Measurements from ENCODE around the gene ARVCF. TPM values are rescaled to one million over a fixed set of nuclear protein-coding genes. Genes with fewer than 3 reads are reported as not detected.
A peak's percentile ranks its signal among the peaks of the same experiment; 100 is the strongest.

The ARVCF gene
- total and polyA plus RNA-seq, 7 donors = 3.6 to 28.0 (median 8.7) TPM

- Histone ChIP-seq H3K27ac (peak overlapping the region; percentile 60), H3K4me1 (peaks cover 10% of the 10 kb centered on the region), H3K27me3 (ENCODE audit: insufficient read depth in 3 of 3, low read length in 2 of 3) (no peaks in the 10 kb centered on the region), H3K4me3 (no peak overlapping the region), H3K36me3 (ENCODE audit: insufficient read depth in 1 of 2, low read depth in 1 of 2) (peaks cover 0 to under 1% of the 10 kb centered on the region in 2 donors), H3K9me3 (no peaks in the 10 kb centered on the region)
- ATAC-seq = peak in 1 of 4 donors; percentile 35
- TF ChIP-seq, protein P1, sequence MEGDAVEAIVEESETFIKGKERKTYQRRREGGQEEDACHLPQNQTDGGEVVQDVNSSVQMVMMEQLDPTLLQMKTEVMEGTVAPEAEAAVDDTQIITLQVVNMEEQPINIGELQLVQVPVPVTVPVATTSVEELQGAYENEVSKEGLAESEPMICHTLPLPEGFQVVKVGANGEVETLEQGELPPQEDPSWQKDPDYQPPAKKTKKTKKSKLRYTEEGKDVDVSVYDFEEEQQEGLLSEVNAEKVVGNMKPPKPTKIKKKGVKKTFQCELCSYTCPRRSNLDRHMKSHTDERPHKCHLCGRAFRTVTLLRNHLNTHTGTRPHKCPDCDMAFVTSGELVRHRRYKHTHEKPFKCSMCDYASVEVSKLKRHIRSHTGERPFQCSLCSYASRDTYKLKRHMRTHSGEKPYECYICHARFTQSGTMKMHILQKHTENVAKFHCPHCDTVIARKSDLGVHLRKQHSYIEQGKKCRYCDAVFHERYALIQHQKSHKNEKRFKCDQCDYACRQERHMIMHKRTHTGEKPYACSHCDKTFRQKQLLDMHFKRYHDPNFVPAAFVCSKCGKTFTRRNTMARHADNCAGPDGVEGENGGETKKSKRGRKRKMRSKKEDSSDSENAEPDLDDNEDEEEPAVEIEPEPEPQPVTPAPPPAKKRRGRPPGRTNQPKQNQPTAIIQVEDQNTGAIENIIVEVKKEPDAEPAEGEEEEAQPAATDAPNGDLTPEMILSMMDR (IDR thresholded peaks at IDR 0.05) = no peak
- 52 to 62% (median 55%) methylated on average over 19 of the region's 19 CpGs for WGBS, 3 donors
- DNase-seq = peak in 1 of 2 donors; percentile 48
- intact Hi-C loops (cut with DNase I) = no loop called here
Measured at GRCh38 chr22:19955241-19956128, 61.1 kb downstream of the ARVCF start.

GRCh38 chr22:19951346-19951745 lies 65.3 kb downstream of the ARVCF start:
- Histone ChIP-seq H3K4me1 (peaks cover 38% of the 10 kb centered on the region), H3K27me3 (ENCODE audit: insufficient read depth in 3 of 3, low read length in 2 of 3) (no peaks in the 10 kb centered on the region), H3K27ac (no peak overlapping the region), H3K4me3 (no peak overlapping the region), H3K36me3 (ENCODE audit: insufficient read depth in 1 of 2, low read depth in 1 of 2) (peaks cover 0 to 9% of the 10 kb centered on the region in 2 donors), H3K9me3 (no peaks in the 10 kb centered on the region)
- WGBS, 3 donors = 66 to 80% (median 77%) methylated on average over 13 of the region's 13 CpGs
- DNase-seq (no peak), ATAC-seq (no peak)
- TF ChIP-seq, protein P1 (IDR thresholded peaks at IDR 0.05) = no peak
- intact Hi-C loops (cut with DNase I) = no loop called here

DNA sequence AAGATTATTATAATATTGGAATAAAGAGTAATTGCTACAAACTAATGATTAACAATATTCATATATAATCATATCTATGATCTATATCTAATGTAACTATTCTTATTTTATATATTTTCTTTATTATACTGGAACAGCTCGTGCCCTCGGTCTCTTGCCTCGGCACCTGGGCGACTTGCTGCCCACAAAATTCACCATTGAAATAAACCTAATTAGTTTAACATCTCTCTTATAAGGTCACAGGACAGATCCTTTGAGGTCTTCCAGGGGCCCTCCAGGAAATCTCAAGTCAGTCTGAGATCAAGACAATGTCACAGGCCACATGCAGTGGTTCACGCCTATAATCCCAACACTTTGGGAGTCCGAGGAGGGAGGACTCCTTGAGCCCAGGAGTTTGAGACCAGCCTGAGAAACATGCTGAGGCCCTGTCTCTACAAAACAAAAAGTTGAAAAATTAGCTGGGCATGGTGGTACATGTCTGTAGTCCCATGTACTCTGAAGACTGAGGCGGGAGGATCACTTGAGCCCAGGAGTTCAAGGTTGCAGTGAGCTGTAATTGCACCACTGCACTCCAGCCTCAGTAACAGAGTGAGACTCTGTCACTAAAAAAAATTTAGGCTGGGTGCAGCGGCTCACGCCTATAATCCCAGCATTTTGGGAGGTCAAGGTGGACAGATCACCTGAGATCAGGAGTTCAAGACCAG lies 68.4 kb downstream of the ARVCF start:
- no peak overlapping the region for H3K4me3 ChIP-seq
- 73 to 86% (median 75%) methylated on average over 9 of the region's 9 CpGs for WGBS, 3 donors
- intact Hi-C loops (cut with DNase I) = no loop called here
- H3K9me3 ChIP-seq = no peaks in the 10 kb centered on the region
- DNase-seq = no peak
- no peak for ATAC-seq
- H3K27ac ChIP-seq = peak overlapping the region; percentile 94
- H3K36me3 ChIP-seq (ENCODE audit: insufficient read depth in 1 of 2, low read depth in 1 of 2) = peaks cover 0 to 9% of the 10 kb centered on the region in 2 donors
- H3K4me1 ChIP-seq = peaks cover 67% of the 10 kb centered on the region
- TF ChIP-seq, protein P1 (IDR thresholded peaks at IDR 0.05) = no peak
- H3K27me3 ChIP-seq (ENCODE audit: insufficient read depth in 3 of 3, low read length in 2 of 3) = no peaks in the 10 kb centered on the region

DNA sequence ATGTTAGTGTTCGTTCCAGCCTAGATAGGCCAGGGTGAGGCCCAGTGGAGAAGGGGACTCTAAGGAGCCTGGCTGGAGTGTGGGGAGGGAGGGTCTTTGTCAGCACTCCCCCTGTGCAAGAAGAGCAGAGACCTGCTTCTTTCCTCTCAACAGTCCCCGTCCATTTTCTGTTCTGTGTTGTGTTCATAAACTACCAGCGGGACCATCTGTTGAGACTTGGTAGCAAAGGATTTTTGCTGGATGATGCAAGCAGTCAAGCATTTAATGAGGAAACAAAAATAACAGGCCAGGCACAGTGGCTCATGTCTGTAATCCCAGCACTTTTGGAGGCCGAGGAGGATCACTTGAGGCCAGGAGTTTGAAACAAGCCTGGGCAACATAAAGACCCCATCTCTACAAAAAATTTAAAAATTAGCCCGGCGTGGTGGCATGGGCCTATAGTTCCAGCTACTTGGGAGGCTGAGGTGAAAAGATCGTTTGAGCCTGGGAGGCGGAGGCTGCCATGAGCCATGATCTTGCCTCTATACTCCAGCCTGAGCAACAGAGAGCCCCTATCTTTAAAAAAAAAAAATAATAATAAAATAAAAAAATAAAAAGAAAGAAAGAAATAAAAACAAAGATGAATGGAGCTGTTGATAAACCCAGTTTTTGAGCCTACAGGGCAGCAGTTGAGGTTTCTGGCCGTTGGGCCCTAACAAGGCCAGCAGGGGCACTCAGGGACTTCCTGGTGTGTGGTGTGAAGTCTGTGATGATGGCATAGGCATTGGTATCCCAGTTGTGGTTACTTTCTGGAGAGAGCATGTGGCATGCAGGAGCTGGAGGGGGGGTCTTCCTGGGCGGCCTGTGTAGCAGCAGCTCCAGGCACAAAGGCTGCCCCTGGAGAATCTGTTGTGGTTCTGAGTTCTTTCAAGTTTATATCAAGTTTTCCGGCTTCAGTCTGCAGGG lies 73.3 kb downstream of the ARVCF start:
- H3K4me3 ChIP-seq = peak overlapping the region; percentile 94
- H3K27ac ChIP-seq = peak overlapping the region; percentile 98
- WGBS, 3 donors = 28 to 37% (median 32%) methylated on average over 11 of the region's 11 CpGs
- DNase-seq (no peak), ATAC-seq (peak; percentile 55 to 76 (median 64))
- H3K9me3 ChIP-seq = no peaks in the 10 kb centered on the region
- TF ChIP-seq, protein P1 (IDR thresholded peaks at IDR 0.05) = peak; percentile 6
- no peaks in the 10 kb centered on the region for H3K36me3 ChIP-seq (ENCODE audit: insufficient read depth in 1 of 2, low read depth in 1 of 2)
- intact Hi-C loops (cut with DNase I) = no loop called here
- H3K4me1 ChIP-seq = peaks cover 59% of the 10 kb centered on the region
- no peaks in the 10 kb centered on the region for H3K27me3 ChIP-seq (ENCODE audit: insufficient read depth in 3 of 3, low read length in 2 of 3)

All from psoas muscle (tissue), 8 donors.